OCI-LY3 (cell line): Measurements from ENCODE around the gene PDE4DIP.
"Not testable (repeated sequence)": the region's sequence is repeated elsewhere in the genome, so short reads cannot be mapped to it uniquely, and the experiment has no call there.

Experiments used
- CTCF ChIP-seq: fragments of 200-600, 300-600 bp; sonication (generic); IDR thresholded peaks from 2 replicates; pipeline ENCODE4 v1.5.1; 2014; ENCODE audit warnings: antibody characterized with exemption, low read length, low read depth
- EZH2phosphoT487 ChIP-seq: fragments of 200-600 bp; shearing (Covaris generic); IDR thresholded peaks from 2 replicates; pipeline ENCODE4 v1.6.1; 2018; ENCODE audit warnings: antibody characterized with exemption, mixed run types, low read depth

- not testable (repeated sequence) for TF ChIP-seq CTCF, EZH2phosphoT487
Observed at GRCh38 chr1:148862590-148862989, 18.4 kb downstream of the PDE4DIP start.
